ENCODE measurements around the gene TAF4.

TAF4 gene

GRCh38 chr20:62020935-62021701 is 44.6 kb downstream of the TAF4 start:
- no peak for DNase-seq

DNA sequence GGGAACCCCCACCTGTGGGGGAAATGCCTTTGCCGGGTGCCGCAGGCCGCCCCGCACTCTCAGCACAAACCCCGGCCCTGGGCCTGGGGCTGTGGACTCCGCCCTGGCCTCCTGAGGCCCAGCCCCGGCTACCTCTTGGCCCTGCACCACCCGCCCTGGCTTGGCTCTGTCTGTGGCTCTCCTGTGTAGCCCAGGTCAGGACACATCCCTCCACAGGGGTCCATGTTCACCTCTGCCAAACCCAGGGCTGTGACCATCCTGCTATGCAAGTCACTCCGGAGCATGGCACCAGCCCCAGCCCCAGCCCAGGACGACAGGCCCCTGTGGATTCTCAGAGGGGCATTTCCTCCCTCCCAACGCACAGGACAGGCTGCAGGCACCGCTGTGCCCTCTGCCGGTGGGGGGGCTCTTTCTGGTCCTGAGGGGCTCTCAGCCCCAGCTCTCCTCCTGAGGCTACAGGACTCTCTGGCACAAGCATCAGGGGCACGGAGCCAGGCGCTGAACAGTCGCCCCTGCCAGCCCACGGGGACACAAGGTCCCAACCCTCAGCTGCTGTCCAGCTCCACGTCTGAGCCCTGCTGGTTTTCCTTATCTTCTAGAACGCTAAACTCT is 45.7 kb downstream of the TAF4 start:
- no peak for DNase-seq

DNA sequence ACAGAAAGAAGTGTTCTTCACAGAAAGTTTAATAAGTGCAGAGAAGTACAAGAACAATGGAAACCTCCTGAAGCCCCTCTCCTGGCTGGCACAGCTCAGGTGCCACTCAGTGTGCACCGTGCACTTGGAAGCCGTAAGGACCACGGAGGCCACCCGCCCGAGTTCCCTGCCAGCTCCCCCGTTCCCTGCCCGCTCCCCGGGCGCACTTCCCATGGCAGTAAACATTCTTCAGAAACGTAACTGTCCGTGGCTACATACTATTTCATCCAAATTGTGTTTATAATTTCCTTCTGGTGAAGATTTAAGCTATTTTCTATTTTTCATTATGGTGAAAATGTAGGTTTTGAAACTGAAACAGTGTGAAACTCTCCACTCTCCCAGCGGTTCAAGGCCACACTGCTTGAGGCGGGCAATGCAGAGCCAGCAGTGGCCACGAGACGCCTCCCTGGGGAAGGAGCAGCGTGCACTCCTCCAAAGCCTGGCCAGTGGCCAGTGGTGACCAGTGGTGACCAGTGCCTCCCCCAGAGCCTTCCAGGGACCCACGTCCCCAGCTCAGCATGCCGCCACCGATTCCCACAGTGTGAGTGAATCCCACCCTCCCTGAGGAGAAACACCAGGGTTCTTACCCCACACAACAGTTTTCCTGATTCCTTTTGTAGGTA is 46.4 kb downstream of the TAF4 start:
- no peak for DNase-seq

DNA sequence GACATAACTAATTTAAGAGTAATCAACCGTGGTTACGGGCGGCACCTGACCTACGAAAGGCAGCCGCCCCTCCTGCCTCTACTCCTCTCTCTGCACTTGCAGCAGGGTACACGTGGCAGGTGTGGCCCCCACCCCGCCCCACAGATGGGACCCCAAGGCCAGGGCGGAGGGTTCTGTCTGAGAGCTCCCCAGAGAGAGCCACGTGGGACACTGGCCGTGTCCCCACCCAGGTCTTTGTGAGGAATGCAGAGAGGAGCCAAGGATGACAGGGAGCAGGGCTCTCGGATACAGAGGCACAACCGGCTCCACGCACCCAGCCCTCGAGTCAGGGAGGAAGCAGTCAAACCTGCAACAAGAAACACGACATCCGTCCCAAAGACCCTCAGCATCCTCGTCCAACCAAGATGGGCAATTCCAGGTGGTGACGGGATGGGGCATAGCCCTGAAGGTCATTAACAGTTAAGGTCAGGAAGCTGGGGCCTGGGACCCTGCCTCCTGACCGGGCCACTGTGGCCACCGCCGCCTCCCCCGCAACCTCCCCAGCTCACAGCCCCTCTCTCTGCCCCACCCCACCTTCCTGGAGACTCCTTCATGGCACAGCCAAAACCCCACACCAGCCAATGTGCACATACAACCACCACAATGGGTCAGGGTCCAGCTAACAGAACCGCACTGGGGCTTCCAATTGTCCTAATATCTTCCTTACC is 47.1 kb downstream of the TAF4 start:
- no peak for DNase-seq

DNA sequence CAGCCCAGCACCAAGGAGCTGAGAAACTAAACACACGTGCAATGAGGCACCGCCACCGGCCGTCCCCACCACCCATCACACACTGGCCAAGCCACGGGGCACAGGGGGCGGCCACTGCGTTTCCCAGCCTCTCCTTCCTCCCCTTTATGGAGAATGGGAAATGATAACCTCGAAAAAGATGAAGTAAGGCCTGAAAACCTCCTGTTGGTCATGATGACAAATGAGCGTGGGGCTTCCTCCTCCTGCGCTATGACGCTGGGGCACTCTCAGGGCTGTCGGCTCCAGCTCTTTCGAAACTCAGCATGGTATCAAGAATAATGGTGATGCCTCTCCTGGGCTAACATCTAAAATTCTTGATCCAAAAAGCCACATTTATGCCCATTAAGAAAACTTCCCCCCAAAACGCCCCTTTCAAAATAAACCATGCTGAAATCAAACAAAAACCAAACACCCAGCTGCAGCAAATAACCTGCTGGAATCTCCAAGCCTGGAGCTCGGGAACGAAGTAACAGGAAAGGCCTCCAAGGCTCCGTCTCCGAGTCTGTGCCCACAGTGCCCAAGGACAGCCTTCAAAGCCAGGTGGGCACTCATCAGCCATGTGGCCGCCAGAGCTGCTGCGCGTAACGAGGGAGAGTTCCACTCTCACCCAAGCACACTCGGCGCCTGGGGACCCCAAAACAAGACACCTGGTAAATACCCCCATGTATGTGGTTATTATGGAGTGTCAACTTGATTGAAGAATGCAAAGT is 50.0 kb downstream of the TAF4 start:
- peak; percentile 72 to 85 (median 78) for DNase-seq

GRCh38 chr20:62014889-62015537 is 50.7 kb downstream of the TAF4 start:
- no peak for DNase-seq

GRCh38 chr20:62014488-62014775 is 51.2 kb downstream of the TAF4 start:
- DNase-seq, result no peak

- DNase-seq, result no peak
These were observed 53.0 kb downstream of the TAF4 start for GRCh38 chr20:62012631-62013030.

GRCh38 chr20:62011938-62012534 is 53.6 kb downstream of the TAF4 start:
- no peak for DNase-seq

GRCh38 chr20:62011403-62011790 is 54.3 kb downstream of the TAF4 start:
- peak in 1 of 4 experiments; percentile 5 for DNase-seq

- DNase-seq, result peak; percentile 59 to 74 (median 66)
These were observed 54.9 kb downstream of the TAF4 start for GRCh38 chr20:62010551-62011402.

DNA sequence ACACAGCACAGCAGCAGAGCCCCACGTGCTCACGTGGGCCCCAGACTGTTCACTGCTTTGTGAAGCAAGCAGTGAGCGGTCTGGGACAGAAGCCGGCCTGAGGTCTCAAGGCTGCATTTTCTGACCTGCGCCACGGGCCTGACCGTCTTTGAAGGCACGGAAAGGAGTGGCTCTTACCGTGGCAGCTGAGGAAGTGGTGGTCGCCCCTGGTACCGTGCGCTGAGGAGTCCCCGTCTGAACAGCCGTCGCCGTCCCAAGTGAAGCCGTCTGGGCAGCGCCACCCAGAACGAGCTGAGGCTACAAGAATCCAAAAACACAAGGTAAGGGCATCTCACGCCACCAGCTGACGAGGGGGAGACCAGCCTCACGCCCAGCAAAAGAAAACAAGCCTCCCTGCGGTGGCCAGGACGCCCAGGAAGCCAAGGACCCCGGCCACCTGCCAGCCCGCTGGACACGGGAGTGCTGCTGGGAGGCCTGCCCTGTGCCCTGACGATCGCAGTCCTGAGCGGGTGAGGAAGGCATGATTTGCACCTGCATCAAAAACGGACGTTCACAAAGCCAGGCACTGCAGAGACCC is 55.7 kb downstream of the TAF4 start:
- no peak for DNase-seq

DNA sequence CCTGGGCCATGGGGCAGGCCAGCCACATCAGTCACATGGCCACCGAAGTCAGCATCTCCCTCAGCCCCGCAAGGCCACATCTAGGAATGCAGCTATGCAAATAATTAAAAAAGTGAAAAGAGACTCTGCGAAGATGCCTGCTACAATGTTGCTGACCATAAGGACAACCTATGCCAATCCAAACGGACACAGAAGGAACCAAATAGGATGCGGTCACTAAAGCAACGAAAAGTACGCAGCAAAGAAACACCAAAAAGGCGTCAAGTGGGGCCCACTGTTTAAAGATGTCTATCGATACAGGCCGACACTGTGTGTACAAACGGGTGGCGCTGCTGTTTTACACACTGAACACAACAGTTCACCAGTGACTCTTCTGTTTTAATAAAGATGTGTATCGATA is 56.4 kb downstream of the TAF4 start:
- no peak for DNase-seq

DNA sequence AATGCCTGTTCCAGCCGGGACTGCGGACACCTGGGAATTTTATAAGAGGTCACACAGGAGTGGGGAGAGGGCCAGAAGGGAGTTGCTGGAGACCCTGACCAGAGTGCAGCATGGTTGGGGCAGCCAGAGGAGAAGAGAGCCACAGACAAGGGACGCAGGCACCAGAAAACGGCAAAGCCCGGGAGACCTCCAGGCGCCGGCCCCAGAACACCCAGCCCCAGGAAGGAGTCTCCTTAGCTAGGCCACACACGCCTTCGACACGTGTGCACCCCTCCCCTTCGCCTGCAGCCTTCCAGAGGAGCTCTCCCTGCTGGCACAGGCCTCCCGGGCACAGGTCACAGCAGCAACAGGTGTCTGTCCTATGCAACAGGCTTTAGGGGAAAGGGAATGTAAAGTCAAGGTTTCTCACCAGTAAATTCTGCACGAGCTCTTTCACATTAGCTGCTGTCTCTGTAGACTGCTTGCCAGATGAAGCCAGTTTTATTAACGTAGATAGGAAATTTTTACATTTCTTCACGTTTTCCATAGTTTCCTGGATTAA is 57.0 kb downstream of the TAF4 start:
- DNase-seq, result no peak

DNA sequence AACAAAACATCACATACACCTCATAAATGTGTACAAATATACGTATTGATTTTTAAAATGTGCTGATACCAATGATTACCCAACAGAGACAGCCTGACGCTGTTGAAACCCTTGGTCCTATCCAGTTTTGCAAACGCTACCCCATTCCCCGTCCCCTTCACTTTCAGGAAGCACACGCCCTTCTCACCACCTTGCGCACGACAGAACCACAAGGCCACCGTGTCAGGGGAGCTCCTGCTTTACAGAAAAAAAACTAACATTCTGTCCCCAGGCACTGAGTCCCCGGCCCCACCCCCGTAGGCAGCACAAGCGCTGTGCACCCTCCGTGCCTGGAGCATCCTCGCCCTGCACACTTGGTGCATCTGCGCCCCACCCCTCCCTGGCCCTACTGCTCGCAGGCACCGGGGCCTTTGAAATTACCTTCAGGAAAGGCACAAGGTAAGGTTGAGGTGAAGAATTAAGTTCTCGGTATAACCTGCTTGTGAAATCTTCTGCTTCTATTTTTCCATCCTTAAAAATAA is 58.5 kb downstream of the TAF4 start:
- no peak for DNase-seq

DNA sequence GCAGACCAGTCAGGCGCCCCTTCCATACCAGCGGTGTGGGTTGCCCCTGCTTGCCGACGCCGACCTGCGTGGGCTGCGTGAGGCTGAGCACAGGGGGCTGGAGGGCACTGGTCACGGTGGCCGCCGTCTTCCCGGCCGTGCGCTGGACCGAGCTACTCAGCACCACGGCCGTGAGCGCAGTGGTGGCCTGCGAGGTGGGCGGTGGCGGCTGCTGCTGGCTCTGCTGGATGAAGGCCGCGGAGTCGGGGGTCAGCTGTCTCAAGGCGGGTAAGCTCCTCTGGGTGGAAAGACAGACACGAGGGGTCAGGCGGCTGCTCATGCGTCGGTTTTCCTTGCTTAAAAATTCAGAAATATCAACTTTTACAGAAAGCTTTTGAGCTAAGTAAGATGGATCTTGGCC is 59.2 kb downstream of the TAF4 start:
- no peak for DNase-seq

- no peak for DNase-seq
These were observed 61.1 kb downstream of the TAF4 start for GRCh38 chr20:62004614-62005013.

GRCh38 chr20:62003567-62004405 is 61.9 kb downstream of the TAF4 start:
- DNase-seq, result no peak
